Measurements from ENCODE around the gene DLGAP1.

- no peak for TF ChIP-seq CTCF (IDR thresholded peaks at IDR 0.05)
- no peak for TF ChIP-seq RAD21 (IDR thresholded peaks at IDR 0.05; ENCODE audit: low read length)
- TF ChIP-seq TEAD4 (IDR thresholded peaks at IDR 0.05; ENCODE audit: borderline replicate concordance, insufficient read depth): no peak
- no peak for TF ChIP-seq POLR2AphosphoS5 (IDR thresholded peaks at IDR 0.05; ENCODE audit: low read depth, low read length)
- TF ChIP-seq REST (IDR thresholded peaks at IDR 0.05; ENCODE audit: low read depth, low read length): no peak
- TF ChIP-seq, protein P1, sequence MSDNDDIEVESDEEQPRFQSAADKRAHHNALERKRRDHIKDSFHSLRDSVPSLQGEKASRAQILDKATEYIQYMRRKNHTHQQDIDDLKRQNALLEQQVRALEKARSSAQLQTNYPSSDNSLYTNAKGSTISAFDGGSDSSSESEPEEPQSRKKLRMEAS (IDR thresholded peaks at IDR 0.05; ENCODE audit: low read depth): no peak
- TF ChIP-seq PBX3 (IDR thresholded peaks at IDR 0.05): no peak
- no peak for TF ChIP-seq NFIC (IDR thresholded peaks at IDR 0.05; ENCODE audit: borderline replicate concordance)
- no peak for TF ChIP-seq SMC3 (IDR thresholded peaks at IDR 0.05; ENCODE audit: low read depth, low read length)
Observed at GRCh38 chr18:3468833-3469232, 986.3 kb downstream of the DLGAP1 start.
